ENCODE results near the gene PRM2.

GRCh38 chr16:11272484-11272883 is 3.8 kb downstream of the PRM2 start:
- TF ChIP-seq, protein P1, sequence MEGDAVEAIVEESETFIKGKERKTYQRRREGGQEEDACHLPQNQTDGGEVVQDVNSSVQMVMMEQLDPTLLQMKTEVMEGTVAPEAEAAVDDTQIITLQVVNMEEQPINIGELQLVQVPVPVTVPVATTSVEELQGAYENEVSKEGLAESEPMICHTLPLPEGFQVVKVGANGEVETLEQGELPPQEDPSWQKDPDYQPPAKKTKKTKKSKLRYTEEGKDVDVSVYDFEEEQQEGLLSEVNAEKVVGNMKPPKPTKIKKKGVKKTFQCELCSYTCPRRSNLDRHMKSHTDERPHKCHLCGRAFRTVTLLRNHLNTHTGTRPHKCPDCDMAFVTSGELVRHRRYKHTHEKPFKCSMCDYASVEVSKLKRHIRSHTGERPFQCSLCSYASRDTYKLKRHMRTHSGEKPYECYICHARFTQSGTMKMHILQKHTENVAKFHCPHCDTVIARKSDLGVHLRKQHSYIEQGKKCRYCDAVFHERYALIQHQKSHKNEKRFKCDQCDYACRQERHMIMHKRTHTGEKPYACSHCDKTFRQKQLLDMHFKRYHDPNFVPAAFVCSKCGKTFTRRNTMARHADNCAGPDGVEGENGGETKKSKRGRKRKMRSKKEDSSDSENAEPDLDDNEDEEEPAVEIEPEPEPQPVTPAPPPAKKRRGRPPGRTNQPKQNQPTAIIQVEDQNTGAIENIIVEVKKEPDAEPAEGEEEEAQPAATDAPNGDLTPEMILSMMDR (IDR thresholded peaks at IDR 0.05), result no peak
- no peak for TF ChIP-seq POLR2A (IDR thresholded peaks at IDR 0.05)

Data from prostate gland (tissue), 2 donors.